Measurements from ENCODE around the gene CDHR2.

DNA sequence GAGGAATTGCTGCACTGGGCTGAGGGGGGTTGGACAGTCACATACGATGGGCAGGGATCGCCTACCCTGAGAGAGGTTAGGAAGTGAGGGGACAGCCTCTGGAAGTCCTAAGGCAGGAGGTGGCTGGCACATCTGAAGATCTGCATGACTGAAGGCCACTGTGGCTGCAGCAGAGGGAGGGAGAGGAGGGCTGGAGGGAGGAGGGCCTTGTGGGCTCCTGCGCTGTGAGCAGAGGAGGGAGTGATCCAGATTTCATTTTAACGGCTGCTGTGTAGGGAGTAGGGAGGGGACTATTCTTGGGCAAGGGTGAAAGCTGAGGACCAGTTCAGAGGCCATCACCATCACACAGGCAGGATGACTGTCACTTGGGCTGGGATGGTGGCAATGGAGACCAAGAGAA, 88.4 kb downstream of the CDHR2 start:
- TF ChIP-seq SMYD3 (CRISPR knock-in tag; IDR thresholded peaks at IDR 0.05) (no peak), ATF7 (IDR thresholded peaks at IDR 0.05) (no peak), ATF7 (CRISPR knock-in tag; IDR thresholded peaks at IDR 0.05) (no peak), HCFC1 (IDR thresholded peaks at IDR 0.05; ENCODE audit: low read depth, low read length) (no peak), NFE2 (CRISPR knock-in tag; IDR thresholded peaks at IDR 0.05) (no peak), THAP8 (CRISPR knock-in tag; IDR thresholded peaks at IDR 0.05; ENCODE audit: borderline replicate concordance) (no peak), CHD2 (IDR thresholded peaks at IDR 0.05; ENCODE audit: low read depth, low read length) (no peak), ISL2 (CRISPR knock-in tag; IDR thresholded peaks at IDR 0.05) (no peak), EZH2 (conservative IDR thresholded peaks at IDR 0.05; ENCODE audit: low read depth, low read length) (no peak), ZNF121 (CRISPR knock-in tag; IDR thresholded peaks at IDR 0.05) (no peak), DPF2 (CRISPR knock-in tag; IDR thresholded peaks at IDR 0.05; ENCODE audit: borderline replicate concordance, low read depth) (no peak)

Measured in HepG2 (cell line).